ENCODE data around the gene CD40. TPM values are rescaled to one million over a fixed set of nuclear protein-coding genes. Genes with fewer than 3 reads are reported as not detected.

Gene CD40
- total RNA-seq, 6 experiments from 2014 or later, result 0.34 to 3.6 (median 0.62) TPM

DNA sequence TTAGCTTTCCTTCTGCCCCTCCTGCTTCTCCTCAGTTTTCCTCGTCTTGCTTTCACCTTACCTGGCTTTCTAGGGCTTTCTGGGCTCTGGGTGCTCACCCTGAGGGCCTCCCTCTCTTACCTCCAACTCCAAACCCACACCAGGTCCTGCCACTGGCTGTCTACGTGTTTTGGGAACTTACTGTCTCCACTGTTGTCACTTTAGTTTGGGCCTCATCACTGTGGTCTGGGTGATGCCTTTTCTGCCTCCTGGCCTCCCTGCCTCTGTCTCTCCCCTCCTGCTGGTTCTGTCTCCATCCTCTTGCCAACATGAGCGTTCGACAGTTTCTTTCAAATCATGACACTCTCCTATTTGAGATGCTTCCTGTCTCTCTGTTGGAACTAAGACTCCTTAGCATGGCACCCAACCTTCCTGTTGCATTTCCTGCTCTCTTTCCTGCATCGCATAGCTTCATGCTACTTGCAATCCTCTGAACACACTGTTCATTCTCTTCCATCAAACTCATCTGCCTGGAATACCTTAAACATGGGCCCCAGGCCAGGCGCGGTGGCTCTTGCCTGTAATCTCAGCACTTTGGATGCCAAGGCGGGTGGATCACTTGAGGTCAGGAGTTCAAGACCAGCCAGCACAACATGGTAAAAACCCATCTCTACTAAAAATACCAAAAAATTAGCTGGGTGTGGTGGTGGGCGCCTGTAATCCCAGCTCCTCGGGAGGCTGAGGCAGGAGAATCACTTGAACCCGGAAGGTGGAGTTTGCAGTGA lies 5.5 kb downstream of the CD40 start:
- no peaks in the 10 kb centered on the region for H3K36me3 Mint-ChIP-seq (ENCODE audit: low read depth)
- no peaks in the 10 kb centered on the region for H3K9me3 Mint-ChIP-seq
- H3K4me3 Mint-ChIP-seq, result no peak overlapping the region
- DNase-seq, result no peak
- H3K27ac Mint-ChIP-seq, result no peak overlapping the region
- H3K4me1 Mint-ChIP-seq (ENCODE audit: low read depth), result peaks cover 10% of the 10 kb centered on the region
- H3K27me3 Mint-ChIP-seq (ENCODE audit: insufficient read depth), result peaks cover 17% of the 10 kb centered on the region
- TF ChIP-seq, protein P1, sequence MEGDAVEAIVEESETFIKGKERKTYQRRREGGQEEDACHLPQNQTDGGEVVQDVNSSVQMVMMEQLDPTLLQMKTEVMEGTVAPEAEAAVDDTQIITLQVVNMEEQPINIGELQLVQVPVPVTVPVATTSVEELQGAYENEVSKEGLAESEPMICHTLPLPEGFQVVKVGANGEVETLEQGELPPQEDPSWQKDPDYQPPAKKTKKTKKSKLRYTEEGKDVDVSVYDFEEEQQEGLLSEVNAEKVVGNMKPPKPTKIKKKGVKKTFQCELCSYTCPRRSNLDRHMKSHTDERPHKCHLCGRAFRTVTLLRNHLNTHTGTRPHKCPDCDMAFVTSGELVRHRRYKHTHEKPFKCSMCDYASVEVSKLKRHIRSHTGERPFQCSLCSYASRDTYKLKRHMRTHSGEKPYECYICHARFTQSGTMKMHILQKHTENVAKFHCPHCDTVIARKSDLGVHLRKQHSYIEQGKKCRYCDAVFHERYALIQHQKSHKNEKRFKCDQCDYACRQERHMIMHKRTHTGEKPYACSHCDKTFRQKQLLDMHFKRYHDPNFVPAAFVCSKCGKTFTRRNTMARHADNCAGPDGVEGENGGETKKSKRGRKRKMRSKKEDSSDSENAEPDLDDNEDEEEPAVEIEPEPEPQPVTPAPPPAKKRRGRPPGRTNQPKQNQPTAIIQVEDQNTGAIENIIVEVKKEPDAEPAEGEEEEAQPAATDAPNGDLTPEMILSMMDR (IDR thresholded peaks at IDR 0.05), result no peak

GRCh38 chr20:46126440-46127056 lies 8.4 kb downstream of the CD40 start:
- TF ChIP-seq, protein P1 (IDR thresholded peaks at IDR 0.05), result no peak
- Mint-ChIP-seq H3K4me1 (ENCODE audit: low read depth) (peaks cover 9% of the 10 kb centered on the region), H3K9me3 (no peaks in the 10 kb centered on the region), H3K27ac (no peak overlapping the region), H3K27me3 (ENCODE audit: insufficient read depth) (peaks cover 28% of the 10 kb centered on the region), H3K4me3 (no peak overlapping the region), H3K36me3 (ENCODE audit: low read depth) (no peaks in the 10 kb centered on the region)
- DNase-seq, result no peak

DNA sequence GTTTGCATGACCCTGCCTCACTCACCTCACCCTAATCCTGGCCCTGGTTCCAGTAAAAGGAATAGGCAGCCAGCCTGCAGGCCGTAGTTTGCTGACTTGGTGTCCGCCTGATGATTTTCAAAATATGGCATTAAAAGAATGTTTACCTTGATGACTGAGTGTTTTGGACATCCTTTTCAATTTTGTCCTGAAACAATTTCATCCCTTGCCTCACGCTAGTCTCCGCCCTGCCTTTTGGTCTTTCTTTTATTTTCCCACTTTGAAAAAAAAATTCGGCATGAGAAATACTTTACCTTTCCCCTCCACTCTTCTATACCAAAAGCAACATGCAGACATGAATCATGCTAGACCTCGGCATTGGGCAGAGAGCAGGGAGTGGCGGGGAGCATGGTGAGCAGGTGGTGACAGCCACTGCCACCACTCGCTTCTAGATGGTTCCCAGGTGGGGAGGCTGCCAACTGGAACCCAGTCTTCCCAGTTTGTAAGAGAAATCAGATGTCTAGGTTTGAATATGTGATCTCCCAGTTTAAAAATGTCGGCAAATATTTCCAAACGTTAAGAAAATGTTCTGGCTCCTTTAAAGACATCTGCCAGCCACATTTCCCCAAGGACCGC lies 9.4 kb downstream of the CD40 start:
- peaks cover 3% of the 10 kb centered on the region for H3K4me1 Mint-ChIP-seq (ENCODE audit: low read depth)
- no peak overlapping the region for H3K4me3 Mint-ChIP-seq
- H3K36me3 Mint-ChIP-seq (ENCODE audit: low read depth), result no peaks in the 10 kb centered on the region
- no peak overlapping the region for H3K27ac Mint-ChIP-seq
- no peaks in the 10 kb centered on the region for H3K9me3 Mint-ChIP-seq
- TF ChIP-seq, protein P1 (IDR thresholded peaks at IDR 0.05), result no peak
- H3K27me3 Mint-ChIP-seq (ENCODE audit: insufficient read depth), result peaks cover 28% of the 10 kb centered on the region
- DNase-seq, result no peak

- Mint-ChIP-seq H3K4me1 (ENCODE audit: low read depth) (peaks cover 8% of the 10 kb centered on the region), H3K9me3 (no peaks in the 10 kb centered on the region), H3K27me3 (ENCODE audit: insufficient read depth) (peaks cover 25% of the 10 kb centered on the region), H3K36me3 (ENCODE audit: low read depth) (no peaks in the 10 kb centered on the region), H3K4me3 (no peak overlapping the region), H3K27ac (no peak overlapping the region)
- TF ChIP-seq, protein P1 (IDR thresholded peaks at IDR 0.05), result peak; percentile 84
- no peak for DNase-seq
Observed at GRCh38 chr20:46128310-46129151, 10.4 kb downstream of the CD40 start.

DNA sequence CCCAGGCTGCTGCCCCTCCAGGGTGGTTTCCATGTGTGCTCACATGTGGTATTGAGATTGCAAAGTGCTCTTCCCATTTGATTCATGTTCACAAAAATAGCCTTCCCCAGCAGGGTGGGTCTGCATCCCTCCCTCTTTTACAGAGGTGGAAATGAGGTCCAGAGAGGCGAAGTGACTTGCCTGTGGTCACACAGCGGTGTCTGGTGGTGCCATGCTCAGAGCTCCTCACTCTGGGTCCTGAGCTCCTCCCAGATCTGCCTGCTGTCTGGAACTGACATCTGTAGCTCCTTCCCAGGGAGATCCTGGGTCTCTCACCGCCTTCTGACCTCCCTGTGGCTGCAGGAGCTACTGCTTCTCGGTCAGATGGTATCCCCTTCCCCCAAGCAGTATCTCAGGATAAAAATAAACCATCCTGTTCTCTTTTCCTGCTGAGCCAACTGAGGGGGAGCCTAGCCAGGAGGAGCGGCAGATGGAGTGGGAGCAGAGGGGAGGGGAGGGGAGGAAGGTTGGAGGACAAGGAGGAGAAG lies 11.9 kb downstream of the CD40 start:
- no peak for DNase-seq
- Mint-ChIP-seq H3K27ac (no peak overlapping the region), H3K27me3 (ENCODE audit: insufficient read depth) (peaks cover 30% of the 10 kb centered on the region), H3K4me3 (no peak overlapping the region), H3K4me1 (ENCODE audit: low read depth) (peaks cover 8% of the 10 kb centered on the region), H3K9me3 (no peaks in the 10 kb centered on the region), H3K36me3 (ENCODE audit: low read depth) (no peaks in the 10 kb centered on the region)
- TF ChIP-seq, protein P1 (IDR thresholded peaks at IDR 0.05), result no peak

All from HFFc6 (cell line).